IPS-20b (cell line): ENCODE measurements around the gene RUBCN.

Experiments
- H3K27ac ChIP-seq: one replicate; pipeline ENCODE4 v1.5.1; 2013; ENCODE audit warnings: low read length
- H3K27me3 ChIP-seq: 2 replicates; pipeline ENCODE4 v1.6.1; 2013; ENCODE audit warnings: mild to moderate bottlenecking, low read length, inconsistent platforms; ENCODE audit not compliant: insufficient read depth
- H3K36me3 ChIP-seq: 2 replicates; pipeline ENCODE4 v1.6.1; 2013; ENCODE audit warnings: low read depth, mild to moderate bottlenecking, inconsistent platforms, low read length, moderate library complexity; ENCODE audit not compliant: insufficient read depth
- H3K4me1 ChIP-seq: 2 replicates; pipeline ENCODE4 v1.6.1; 2013; ENCODE audit warnings: mild to moderate bottlenecking, control low read depth, inconsistent platforms, low read length, moderate library complexity; ENCODE audit not compliant: insufficient read depth
- H3K4me3 ChIP-seq: 2 replicates; pipeline ENCODE4 v1.5.1; 2013; ENCODE audit warnings: mild to moderate bottlenecking, low read length, inconsistent platforms
- H3K9ac ChIP-seq: 2 replicates; pipeline ENCODE4 v1.6.1; 2013; ENCODE audit warnings: low read depth, mild to moderate bottlenecking, inconsistent platforms, low read length, moderate library complexity
- H3K9me3 ChIP-seq: 2 replicates; pipeline ENCODE4 v1.6.1; 2013; ENCODE audit warnings: mild to moderate bottlenecking, low read depth, low read length, inconsistent platforms; ENCODE audit not compliant: insufficient read depth

RUBCN gene

DNA sequence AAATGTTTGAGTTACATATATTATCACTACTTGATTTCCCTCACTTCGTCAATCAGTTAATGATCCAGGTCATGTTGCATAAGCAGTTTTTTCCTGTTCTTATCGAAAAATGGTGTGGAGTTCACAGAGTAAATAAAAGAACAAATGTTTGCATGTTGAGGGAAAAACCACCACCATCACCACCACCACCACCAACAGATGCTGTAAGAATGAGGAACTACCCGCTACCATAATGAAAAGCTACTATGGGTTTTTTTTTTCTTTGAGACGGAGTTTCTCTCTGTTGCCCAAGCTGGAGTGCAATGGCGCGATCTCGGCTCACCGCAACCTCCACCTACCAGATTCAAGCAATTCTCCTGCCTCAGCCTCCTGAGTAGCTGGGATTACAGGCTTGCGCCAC lies 27.6 kb downstream of the RUBCN start:
- no peaks in the 10 kb centered on the region for H3K9me3 ChIP-seq
- H3K4me1 ChIP-seq, result 0 out of 2 replicates have a peak, but pooled peaks cover 3% of the 10 kb centered on the region
- peaks cover 4% of the 10 kb centered on the region; the same call in 1 of the 2 replicates for H3K36me3 ChIP-seq
- H3K4me3 ChIP-seq, result no peak overlapping the region
- no peak overlapping the region for H3K9ac ChIP-seq
- H3K27ac ChIP-seq, result no peak overlapping the region
- H3K27me3 ChIP-seq, result no peaks in the 10 kb centered on the region

DNA sequence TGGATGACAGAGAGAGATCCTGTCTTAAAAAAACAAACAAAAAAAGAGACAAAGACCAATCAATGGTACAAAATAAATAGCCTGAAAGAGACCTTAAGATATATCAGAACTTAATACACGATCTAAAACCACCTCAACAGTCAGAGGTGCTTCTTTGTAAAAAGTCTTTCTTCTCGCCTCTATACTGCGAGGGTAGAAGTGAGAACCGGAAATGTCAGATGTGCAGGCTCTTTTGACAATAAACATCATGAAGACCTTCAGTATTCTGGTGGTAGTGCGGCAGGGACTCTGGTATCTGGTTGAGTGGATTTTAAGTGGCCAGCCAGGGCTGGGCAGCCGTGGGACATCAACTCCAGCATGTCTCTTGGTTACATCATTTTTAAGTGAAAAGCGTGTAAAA lies 30.0 kb downstream of the RUBCN start:
- no peak overlapping the region for H3K27ac ChIP-seq
- H3K36me3 ChIP-seq, result peaks cover 17% of the 10 kb centered on the region; the same call in 1 of the 2 replicates

DNA sequence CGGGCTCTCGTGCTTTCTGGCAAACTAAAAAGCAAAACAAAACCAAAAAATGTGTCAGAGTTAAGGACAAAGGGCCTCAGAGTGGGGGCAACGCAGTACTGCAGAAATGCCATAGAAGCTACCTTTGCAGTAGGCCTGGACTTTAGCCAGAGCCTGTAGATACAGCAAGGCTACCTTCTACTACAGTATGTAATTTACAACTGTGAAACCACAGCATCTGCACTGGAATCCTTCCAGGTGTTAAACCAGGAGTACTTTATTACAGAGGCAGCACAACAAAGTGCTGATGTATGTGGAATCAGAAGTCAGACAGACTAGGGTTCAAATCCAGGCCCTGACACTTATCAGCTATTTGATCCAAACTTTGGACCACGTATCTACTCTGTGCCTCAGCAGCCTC lies 34.9 kb downstream of the RUBCN start:
- no peak overlapping the region for H3K4me3 ChIP-seq
- no peaks in the 10 kb centered on the region for H3K9me3 ChIP-seq
- no peak overlapping the region for H3K9ac ChIP-seq
- H3K4me1 ChIP-seq, result no peaks in the 10 kb centered on the region
- H3K36me3 ChIP-seq, result peaks cover 35% of the 10 kb centered on the region
- no peaks in the 10 kb centered on the region for H3K27me3 ChIP-seq
- no peak overlapping the region for H3K27ac ChIP-seq

More for the DNA sequence above, 30.0 kb downstream of the RUBCN start:
- Histone ChIP-seq H3K9me3 (no peaks in the 10 kb centered on the region), H3K4me1 (no peaks in the 10 kb centered on the region), H3K4me3 (no peak overlapping the region), H3K27me3 (no peaks in the 10 kb centered on the region), H3K9ac (no peak overlapping the region)

DNA sequence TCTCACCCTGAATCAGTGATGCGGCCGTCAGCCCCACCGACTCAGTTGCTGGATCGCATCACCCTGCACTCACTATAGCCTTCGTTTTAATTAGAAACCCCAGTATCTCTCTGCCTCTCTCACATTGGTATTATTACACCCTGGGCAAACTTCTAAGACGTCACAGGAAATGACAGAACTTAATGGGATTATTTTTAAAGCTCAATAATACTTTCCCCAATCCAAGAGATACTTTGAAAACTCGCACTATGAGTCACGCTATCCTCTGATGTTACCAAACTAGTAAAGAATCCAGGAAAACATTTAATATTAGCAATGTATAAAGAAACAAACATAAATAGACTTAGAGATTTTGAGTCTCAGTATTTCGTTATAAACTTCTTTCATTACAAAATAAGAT lies 36.6 kb downstream of the RUBCN start:
- H3K36me3 ChIP-seq, result peaks cover 46% of the 10 kb centered on the region
- no peaks in the 10 kb centered on the region for H3K9me3 ChIP-seq
- no peak overlapping the region for H3K27ac ChIP-seq

DNA sequence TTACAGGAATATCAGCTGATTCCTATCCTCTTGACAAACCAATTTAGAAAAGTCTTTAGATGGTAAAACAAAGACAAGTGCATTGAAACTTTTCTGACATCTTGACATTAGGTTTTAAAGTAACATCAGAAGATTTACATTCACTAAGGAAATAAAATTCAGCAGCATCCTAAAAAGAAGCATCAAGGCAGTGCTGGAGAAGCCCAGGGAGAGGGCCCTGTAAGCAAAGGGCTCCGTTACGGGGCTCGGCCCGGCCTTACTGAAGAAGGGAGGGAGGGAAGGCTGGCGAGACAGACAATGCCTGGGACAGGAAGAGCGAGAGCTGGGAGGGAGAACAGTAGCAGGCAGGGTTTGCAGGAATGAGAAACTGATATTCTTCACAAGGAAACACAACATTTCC lies 39.3 kb downstream of the RUBCN start:
- no peaks in the 10 kb centered on the region for H3K9me3 ChIP-seq
- H3K4me3 ChIP-seq, result no peak overlapping the region
- H3K27me3 ChIP-seq, result no peaks in the 10 kb centered on the region
- peaks cover 55% of the 10 kb centered on the region for H3K36me3 ChIP-seq
- H3K9ac ChIP-seq, result no peak overlapping the region
- no peak overlapping the region for H3K27ac ChIP-seq
- peaks cover 5% of the 10 kb centered on the region; the same call in 1 of the 2 replicates for H3K4me1 ChIP-seq

More for the DNA sequence above, 36.6 kb downstream of the RUBCN start:
- H3K9ac ChIP-seq, result no peak overlapping the region
- no peak overlapping the region for H3K4me3 ChIP-seq
- no peaks in the 10 kb centered on the region for H3K4me1 ChIP-seq
- H3K27me3 ChIP-seq, result no peaks in the 10 kb centered on the region

DNA sequence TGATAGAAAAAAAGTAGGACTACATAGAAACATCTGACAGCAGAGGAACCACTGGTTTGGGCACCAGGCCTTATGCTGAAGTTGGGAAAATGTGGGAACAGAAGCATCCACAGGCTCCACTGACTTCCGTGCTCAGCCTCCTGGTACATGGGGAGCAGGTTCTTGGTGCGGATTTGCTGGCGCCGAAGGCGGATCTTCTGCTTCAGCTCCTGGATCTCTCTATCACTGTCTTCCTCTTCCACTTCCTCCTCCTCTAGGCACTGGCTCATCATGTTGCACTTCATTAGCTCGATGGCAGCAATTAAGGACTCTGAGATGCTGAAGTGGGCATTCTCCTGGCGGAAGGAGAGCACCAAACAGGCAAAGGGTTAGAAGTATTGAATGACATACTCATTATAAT lies 42.5 kb downstream of the RUBCN start:
- peaks cover 56% of the 10 kb centered on the region for H3K36me3 ChIP-seq
- peaks cover 5% of the 10 kb centered on the region; the same call in 1 of the 2 replicates for H3K4me1 ChIP-seq
- H3K4me3 ChIP-seq, result no peak overlapping the region
- H3K27me3 ChIP-seq, result no peaks in the 10 kb centered on the region
- no peak overlapping the region for H3K27ac ChIP-seq
- no peaks in the 10 kb centered on the region for H3K9me3 ChIP-seq
- no peak overlapping the region for H3K9ac ChIP-seq

DNA sequence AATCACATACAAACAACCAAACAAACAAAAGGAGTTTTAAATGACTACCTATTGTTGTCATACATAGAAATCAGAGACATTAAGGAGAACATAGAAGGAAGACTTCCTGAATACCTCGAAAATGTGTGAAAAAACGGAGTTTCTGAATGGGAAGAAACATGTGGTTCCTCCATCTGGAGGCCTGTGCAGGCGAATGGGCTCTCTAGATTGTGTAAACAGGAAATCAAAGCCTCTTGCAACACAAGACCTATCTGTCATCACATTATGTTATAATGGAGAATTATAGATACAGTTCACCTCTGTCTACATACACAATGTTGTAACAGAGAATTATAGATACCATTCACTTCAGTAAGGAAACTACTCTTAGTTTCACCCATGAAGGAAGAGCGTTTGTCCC lies 44.1 kb downstream of the RUBCN start:
- no peaks in the 10 kb centered on the region for H3K27me3 ChIP-seq
- H3K9me3 ChIP-seq, result no peaks in the 10 kb centered on the region
- no peak overlapping the region for H3K4me3 ChIP-seq
- H3K4me1 ChIP-seq, result peaks cover 5% of the 10 kb centered on the region; the same call in 1 of the 2 replicates
- H3K27ac ChIP-seq, result no peak overlapping the region
- H3K36me3 ChIP-seq, result peaks cover 56% of the 10 kb centered on the region
- H3K9ac ChIP-seq, result no peak overlapping the region; the same call in 1 of the 2 replicates

DNA sequence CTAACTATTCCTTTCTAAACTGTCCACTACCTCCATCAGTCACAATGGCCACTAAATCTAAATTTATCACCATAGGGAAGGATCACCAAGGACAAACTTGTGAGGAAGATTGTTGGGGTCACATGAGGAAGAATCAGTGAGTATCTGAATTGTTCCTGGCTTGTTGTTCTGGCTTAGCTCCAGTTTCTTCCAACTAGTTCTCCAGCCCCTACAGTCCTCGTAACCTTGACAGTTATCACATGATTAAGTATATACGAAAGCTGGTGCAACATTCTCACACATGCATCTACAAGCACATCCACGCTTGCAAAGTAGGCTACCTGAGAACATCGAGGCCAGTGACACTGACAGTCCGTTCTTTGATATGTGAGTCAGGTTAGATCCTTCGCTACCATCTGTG lies 46.0 kb downstream of the RUBCN start:
- no peaks in the 10 kb centered on the region for H3K27me3 ChIP-seq
- peaks cover 5% of the 10 kb centered on the region; the same call in 1 of the 2 replicates for H3K4me1 ChIP-seq
- H3K4me3 ChIP-seq, result no peak overlapping the region
- no peaks in the 10 kb centered on the region for H3K9me3 ChIP-seq
- no peak overlapping the region for H3K27ac ChIP-seq
- no peak overlapping the region for H3K9ac ChIP-seq
- peaks cover 45% of the 10 kb centered on the region for H3K36me3 ChIP-seq

DNA sequence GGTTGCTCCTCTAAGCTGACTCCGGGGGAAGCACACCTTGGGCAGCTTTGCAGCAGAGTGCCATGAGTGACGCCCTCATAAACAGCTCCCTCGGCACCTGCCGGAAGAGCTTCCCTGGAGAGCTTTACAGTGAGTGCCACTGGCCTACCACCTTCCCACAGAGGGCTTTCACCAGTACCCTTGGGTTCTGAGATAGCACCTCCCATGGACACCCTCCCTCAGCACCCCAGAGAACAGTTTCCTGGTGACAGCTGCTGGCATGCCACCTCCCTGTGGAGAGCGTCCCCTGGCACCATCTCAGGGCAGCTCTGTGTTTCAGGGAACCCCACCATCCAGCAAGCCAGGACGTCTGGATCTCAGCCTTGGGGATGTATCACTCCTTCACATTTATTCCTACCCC lies 49.1 kb downstream of the RUBCN start:
- H3K36me3 ChIP-seq, result peaks cover 22% of the 10 kb centered on the region
- peaks cover under 1% of the 10 kb centered on the region; the same call in 1 of the 2 replicates for H3K4me1 ChIP-seq
- H3K27me3 ChIP-seq, result no peaks in the 10 kb centered on the region
- no peak overlapping the region for H3K27ac ChIP-seq
- no peak overlapping the region for H3K4me3 ChIP-seq
- no peak overlapping the region for H3K9ac ChIP-seq
- H3K9me3 ChIP-seq, result no peaks in the 10 kb centered on the region

DNA sequence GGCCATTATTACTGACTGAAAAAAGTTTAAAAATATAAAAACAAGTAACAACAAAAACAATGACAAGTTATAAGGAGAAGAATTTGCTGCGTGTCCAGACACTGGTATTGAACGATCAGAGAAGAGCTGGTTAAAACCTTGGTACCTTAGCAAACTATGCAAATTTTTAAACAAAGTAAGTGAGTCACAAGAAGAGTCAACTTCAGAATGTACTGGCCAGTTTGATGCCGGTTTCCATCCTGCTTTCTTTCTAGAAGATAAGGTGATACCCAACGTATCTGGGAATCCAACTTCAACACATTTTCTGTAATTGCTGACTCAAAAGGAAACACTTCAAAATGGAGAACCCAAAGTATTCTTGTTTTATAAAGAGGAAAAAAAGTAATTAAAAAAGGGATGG lies 49.8 kb downstream of the RUBCN start:
- Histone ChIP-seq H3K4me1 (no peaks in the 10 kb centered on the region; the same call in 1 of the 2 replicates), H3K9me3 (no peaks in the 10 kb centered on the region), H3K27me3 (no peaks in the 10 kb centered on the region), H3K9ac (no peak overlapping the region), H3K36me3 (peaks cover 20% of the 10 kb centered on the region), H3K4me3 (no peak overlapping the region), H3K27ac (no peak overlapping the region)

DNA sequence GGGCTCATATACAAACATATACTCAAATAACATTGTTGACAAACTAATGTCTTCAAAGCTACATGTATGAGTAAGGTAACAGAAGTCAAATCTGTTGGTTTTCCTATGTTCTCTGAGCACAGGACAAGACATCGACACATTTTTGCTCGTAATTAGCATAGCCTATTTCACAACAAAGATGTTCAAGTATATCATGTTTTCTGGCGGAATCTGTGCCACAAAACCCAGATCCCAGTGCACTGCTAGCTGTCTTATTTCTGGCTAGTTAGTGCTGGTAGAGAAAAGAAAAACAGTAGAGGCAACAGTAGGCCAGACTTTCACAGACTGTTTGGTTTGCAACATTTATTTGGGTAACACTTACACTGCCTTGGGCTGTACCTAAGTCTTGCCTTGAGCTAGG lies 51.2 kb downstream of the RUBCN start:
- H3K4me1 ChIP-seq, result no peaks in the 10 kb centered on the region
- no peaks in the 10 kb centered on the region for H3K9me3 ChIP-seq
- H3K9ac ChIP-seq, result no peak overlapping the region
- no peak overlapping the region for H3K27ac ChIP-seq
- H3K27me3 ChIP-seq, result no peaks in the 10 kb centered on the region
- peaks cover 18% of the 10 kb centered on the region for H3K36me3 ChIP-seq
- no peak overlapping the region for H3K4me3 ChIP-seq

DNA sequence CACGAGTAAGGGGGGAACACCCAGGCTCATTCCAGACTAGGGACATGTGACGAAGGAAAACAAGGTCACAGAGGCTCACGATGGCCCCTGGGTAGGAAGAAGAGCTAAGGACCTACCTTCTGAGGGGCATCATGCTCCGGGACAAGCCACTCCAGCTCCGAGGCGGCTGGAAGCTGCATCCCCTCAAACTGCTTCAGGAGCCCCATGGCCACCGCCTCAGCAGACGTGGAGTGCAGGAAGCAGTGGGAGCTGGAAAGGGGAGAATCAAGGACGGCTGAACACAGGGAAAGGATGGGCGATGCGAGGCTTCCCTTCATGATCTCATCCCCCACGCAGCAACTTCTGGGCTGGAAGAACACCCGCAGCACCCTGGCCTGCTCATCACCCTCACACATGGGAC lies 53.5 kb downstream of the RUBCN start:
- no peaks in the 10 kb centered on the region for H3K9me3 ChIP-seq
- H3K36me3 ChIP-seq, result peaks cover 19% of the 10 kb centered on the region
- no peak overlapping the region for H3K4me3 ChIP-seq

More for the DNA sequence above, 53.5 kb downstream of the RUBCN start:
- no peaks in the 10 kb centered on the region for H3K27me3 ChIP-seq
- no peak overlapping the region for H3K27ac ChIP-seq
- H3K4me1 ChIP-seq, result no peaks in the 10 kb centered on the region
- no peak overlapping the region for H3K9ac ChIP-seq
